DND-41 (cell line): Measurements from ENCODE around the gene PLEKHA4.

Experiments used
- CTCF ChIP-seq: IDR thresholded peaks from 2 replicates; pipeline ENCODE4 v1.5.1; 2012; ENCODE audit warnings: borderline replicate concordance, low read length, moderate library complexity, mild to moderate bottlenecking; ENCODE audit not compliant: poor library complexity, severe bottlenecking; ENCODE audit errors: extremely low read depth
- EZH2 ChIP-seq: IDR thresholded peaks from 3 replicates; pipeline ENCODE4 v1.6.1; 2012; ENCODE audit warnings: borderline replicate concordance, low read depth, mild to moderate bottlenecking, moderate library complexity, low read length, inconsistent platforms; ENCODE audit not compliant: severe bottlenecking

GRCh38 chr19:48814895-48815294 is 53.5 kb downstream of the PLEKHA4 start:
- no peak for TF ChIP-seq CTCF
- no peak for TF ChIP-seq EZH2
